ENCODE data around the gene C11orf91.
"Not testable (repeated sequence)": the region's sequence is repeated elsewhere in the genome, so short reads cannot be mapped to it uniquely, and the experiment has no call there.

The C11orf91 gene

GRCh38 chr11:33708985-33709384 lies 8.4 kb upstream of the C11orf91 start:
- H2AFZ ChIP-seq (ENCODE audit: low read depth, low read length): no peak overlapping the region
- TF ChIP-seq EZH2 (IDR thresholded peaks at IDR 0.05; ENCODE audit: borderline replicate concordance, low read depth, low read length, severe bottlenecking): no peak
- TF ChIP-seq, protein P1, sequence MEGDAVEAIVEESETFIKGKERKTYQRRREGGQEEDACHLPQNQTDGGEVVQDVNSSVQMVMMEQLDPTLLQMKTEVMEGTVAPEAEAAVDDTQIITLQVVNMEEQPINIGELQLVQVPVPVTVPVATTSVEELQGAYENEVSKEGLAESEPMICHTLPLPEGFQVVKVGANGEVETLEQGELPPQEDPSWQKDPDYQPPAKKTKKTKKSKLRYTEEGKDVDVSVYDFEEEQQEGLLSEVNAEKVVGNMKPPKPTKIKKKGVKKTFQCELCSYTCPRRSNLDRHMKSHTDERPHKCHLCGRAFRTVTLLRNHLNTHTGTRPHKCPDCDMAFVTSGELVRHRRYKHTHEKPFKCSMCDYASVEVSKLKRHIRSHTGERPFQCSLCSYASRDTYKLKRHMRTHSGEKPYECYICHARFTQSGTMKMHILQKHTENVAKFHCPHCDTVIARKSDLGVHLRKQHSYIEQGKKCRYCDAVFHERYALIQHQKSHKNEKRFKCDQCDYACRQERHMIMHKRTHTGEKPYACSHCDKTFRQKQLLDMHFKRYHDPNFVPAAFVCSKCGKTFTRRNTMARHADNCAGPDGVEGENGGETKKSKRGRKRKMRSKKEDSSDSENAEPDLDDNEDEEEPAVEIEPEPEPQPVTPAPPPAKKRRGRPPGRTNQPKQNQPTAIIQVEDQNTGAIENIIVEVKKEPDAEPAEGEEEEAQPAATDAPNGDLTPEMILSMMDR (IDR thresholded peaks at IDR 0.05; ENCODE audit: borderline replicate concordance, extremely low read depth, low read length, poor library complexity, severe bottlenecking): no peak
- ATAC-seq (ENCODE audit: insufficient read depth, low read depth) (no peak), DNase-seq (no peak)
- H3K27me3 ChIP-seq (ENCODE audit: insufficient read depth, low read length, poor library complexity): no peaks in the 10 kb centered on the region
- H3K4me2 ChIP-seq (ENCODE audit: insufficient read depth, low read length): no peak overlapping the region
- H3K4me3 ChIP-seq (ENCODE audit: low read depth in 1 of 2, low read length in 2 of 2): no peak overlapping the region
- no peaks in the 10 kb centered on the region for H3K36me3 ChIP-seq (ENCODE audit: insufficient read depth, low read length)
- H3K27ac ChIP-seq (ENCODE audit: low read length): no peak overlapping the region
- H3K9me3 ChIP-seq (ENCODE audit: insufficient read depth, low read length, severe bottlenecking): no peaks in the 10 kb centered on the region
- no peaks in the 10 kb centered on the region for H4K20me1 ChIP-seq (ENCODE audit: insufficient read depth, low read length)
- no peaks in the 10 kb centered on the region for H3K4me1 ChIP-seq (ENCODE audit: insufficient read depth, low read length)
- no peak overlapping the region for H3K9ac ChIP-seq (ENCODE audit: low read depth, low read length)
- no peaks in the 10 kb centered on the region for H3K79me2 ChIP-seq (ENCODE audit: insufficient read depth, low read length)

- H3K4me1 ChIP-seq (ENCODE audit: insufficient read depth, low read length); H3K9ac ChIP-seq (ENCODE audit: low read depth, low read length); H3K27me3 ChIP-seq (ENCODE audit: insufficient read depth, low read length, poor library complexity); H3K36me3 ChIP-seq (ENCODE audit: insufficient read depth, low read length); H2AFZ ChIP-seq (ENCODE audit: low read depth, low read length); ATAC-seq (ENCODE audit: insufficient read depth, low read depth); DNase-seq; H3K79me2 ChIP-seq (ENCODE audit: insufficient read depth, low read length); H4K20me1 ChIP-seq (ENCODE audit: insufficient read depth, low read length); H3K9me3 ChIP-seq (ENCODE audit: insufficient read depth, low read length, severe bottlenecking); H3K4me3 ChIP-seq (ENCODE audit: low read depth in 1 of 2, low read length in 2 of 2); H3K27ac ChIP-seq (ENCODE audit: low read length); H3K4me2 ChIP-seq (ENCODE audit: insufficient read depth, low read length): not testable (repeated sequence)
Measured at GRCh38 chr11:33707831-33708230, 7.2 kb upstream of the C11orf91 start.

DNA sequence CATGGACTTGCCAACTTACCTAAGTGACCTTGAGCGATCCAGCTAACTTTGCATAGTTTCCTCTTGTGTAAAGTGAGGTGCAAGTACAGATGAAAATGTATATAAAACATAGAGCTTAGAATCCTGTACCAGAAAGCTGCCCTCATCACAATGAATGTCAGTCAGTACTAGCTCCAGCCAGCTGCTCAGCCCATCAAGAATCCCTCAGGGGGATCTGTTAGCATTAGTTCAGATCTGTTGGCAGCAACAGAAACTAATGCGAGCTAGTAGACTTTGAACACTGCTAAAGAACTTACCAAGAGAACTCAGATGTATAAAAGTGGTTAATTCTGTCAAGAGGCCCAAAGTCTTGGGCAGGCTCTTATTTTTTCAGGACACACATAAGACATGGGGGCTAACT lies 6.3 kb upstream of the C11orf91 start:
- Histone ChIP-seq H4K20me1 (ENCODE audit: insufficient read depth, low read length) (no peaks in the 10 kb centered on the region), H2AFZ (ENCODE audit: low read depth, low read length) (no peak overlapping the region), H3K79me2 (ENCODE audit: insufficient read depth, low read length) (no peaks in the 10 kb centered on the region), H3K4me3 (ENCODE audit: low read depth in 1 of 2, low read length in 2 of 2) (no peak overlapping the region), H3K36me3 (ENCODE audit: insufficient read depth, low read length) (no peaks in the 10 kb centered on the region), H3K9ac (ENCODE audit: low read depth, low read length) (no peak overlapping the region), H3K4me2 (ENCODE audit: insufficient read depth, low read length) (no peak overlapping the region), H3K27me3 (ENCODE audit: insufficient read depth, low read length, poor library complexity) (no peaks in the 10 kb centered on the region), H3K27ac (ENCODE audit: low read length) (no peak overlapping the region), H3K4me1 (ENCODE audit: insufficient read depth, low read length) (peaks cover under 1% of the 10 kb centered on the region; the same call in 1 of the 2 replicates), H3K9me3 (ENCODE audit: insufficient read depth, low read length, severe bottlenecking) (no peaks in the 10 kb centered on the region)
- TF ChIP-seq, protein P1 (IDR thresholded peaks at IDR 0.05; ENCODE audit: borderline replicate concordance, extremely low read depth, low read length, poor library complexity, severe bottlenecking): no peak
- TF ChIP-seq EZH2 (IDR thresholded peaks at IDR 0.05; ENCODE audit: borderline replicate concordance, low read depth, low read length, severe bottlenecking): no peak
- no peak for DNase-seq
- no peak for ATAC-seq (ENCODE audit: insufficient read depth, low read depth)

DNA sequence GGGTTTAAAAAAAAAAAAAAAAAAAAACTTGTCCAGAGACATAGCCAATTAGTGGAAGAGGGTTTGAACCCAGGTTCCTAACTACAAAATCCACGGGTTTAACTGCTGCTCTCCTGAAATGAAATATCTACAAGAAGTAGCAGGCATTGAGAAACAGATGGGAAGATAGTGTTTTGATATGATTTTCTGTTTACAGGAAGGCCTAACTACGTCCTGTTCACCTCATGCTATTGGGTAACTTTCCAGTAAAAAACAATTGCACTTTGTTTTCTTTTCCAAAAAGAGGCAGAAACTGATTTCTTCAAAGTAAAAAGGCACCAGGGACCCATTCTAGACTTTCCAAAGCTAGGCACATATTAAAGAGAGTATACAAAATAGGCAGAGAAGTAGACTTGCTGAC lies 5.9 kb upstream of the C11orf91 start:
- Histone ChIP-seq H3K9me3 (ENCODE audit: insufficient read depth, low read length, severe bottlenecking) (no peaks in the 10 kb centered on the region), H3K4me3 (ENCODE audit: low read depth in 1 of 2, low read length in 2 of 2) (no peak overlapping the region), H3K9ac (ENCODE audit: low read depth, low read length) (no peak overlapping the region), H3K36me3 (ENCODE audit: insufficient read depth, low read length) (no peaks in the 10 kb centered on the region), H3K27me3 (ENCODE audit: insufficient read depth, low read length, poor library complexity) (no peaks in the 10 kb centered on the region), H3K27ac (ENCODE audit: low read length) (no peak overlapping the region), H2AFZ (ENCODE audit: low read depth, low read length) (no peak overlapping the region), H3K4me1 (ENCODE audit: insufficient read depth, low read length) (peaks cover 4% of the 10 kb centered on the region), H3K4me2 (ENCODE audit: insufficient read depth, low read length) (no peak overlapping the region), H4K20me1 (ENCODE audit: insufficient read depth, low read length) (no peaks in the 10 kb centered on the region), H3K79me2 (ENCODE audit: insufficient read depth, low read length) (no peaks in the 10 kb centered on the region)
- TF ChIP-seq, protein P1 (IDR thresholded peaks at IDR 0.05; ENCODE audit: borderline replicate concordance, extremely low read depth, low read length, poor library complexity, severe bottlenecking): no peak
- no peak for TF ChIP-seq EZH2 (IDR thresholded peaks at IDR 0.05; ENCODE audit: borderline replicate concordance, low read depth, low read length, severe bottlenecking)
- no peak for ATAC-seq (ENCODE audit: insufficient read depth, low read depth)
- DNase-seq: no peak

Data from DND-41 (cell line).